Effector memory CD4-positive, alpha-beta T cell (primary cell): Measurements from ENCODE around the gene HOXB6.

Experiments
- DNase-seq, 3 donors: peaks; one replicate each; pipeline ENCODE4 v3.0.0-alpha.2; 2020
- H3K27ac ChIP-seq: 2 replicates; pipeline ENCODE4 v1.7.0; 2013; ENCODE audit warnings: mild to moderate bottlenecking, low read length, moderate library complexity; ENCODE audit not compliant: insufficient read depth, poor library complexity, severe bottlenecking
- H3K27me3 ChIP-seq: replicated peaks from 2 replicates; pipeline ENCODE4 v1.7.0; 2013; ENCODE audit warnings: mild to moderate bottlenecking, low read length; ENCODE audit not compliant: insufficient read depth, control insufficient read depth, poor library complexity, severe bottlenecking
- H3K36me3 ChIP-seq: 2 replicates; pipeline ENCODE4 v1.7.0; 2013; ENCODE audit warnings: mild to moderate bottlenecking, low read length, moderate library complexity; ENCODE audit not compliant: control insufficient read depth, insufficient read depth
- H3K4me1 ChIP-seq: 2 replicates; pipeline ENCODE4 v1.7.0; 2013; ENCODE audit warnings: low read length, mild to moderate bottlenecking; ENCODE audit not compliant: control insufficient read depth, insufficient read depth, poor library complexity, severe bottlenecking
- H3K4me3 ChIP-seq: 2 replicates; pipeline ENCODE4 v1.7.0; 2013; ENCODE audit warnings: low read length, low read depth, mild to moderate bottlenecking; ENCODE audit not compliant: insufficient read depth, poor library complexity, severe bottlenecking
- H3K9me3 ChIP-seq: 2 replicates; pipeline ENCODE4 v1.7.0; 2013; ENCODE audit warnings: mild to moderate bottlenecking, low read length, moderate library complexity; ENCODE audit not compliant: control insufficient read depth
- total RNA-seq, 3 donors: gene quantifications; one replicate each; lab custom pipeline; 2026; lab: John Stamatoyannopoulos, UW

The HOXB6 gene
- total RNA-seq, result 0 to 0.19 (median 0) reads per million in 3 donors

GRCh38 chr17:48604770-48605329, at the start of gene HOXB6:
Gene HOXB6 (minus strand): TSS chr17:48604986. CDS start chr17:48598150, 6,836 bp downstream.
- DNase-seq, result no peak
- H3K9me3 ChIP-seq, result no peaks in the 10 kb centered on the region
- H3K27me3 ChIP-seq, result peaks cover 62% of the 10 kb centered on the region
- H3K36me3 ChIP-seq, result no peaks in the 10 kb centered on the region
- H3K4me1 ChIP-seq, result peaks cover 10% of the 10 kb centered on the region
- no peak within 1 kb of the TSS for H3K27ac ChIP-seq
- H3K4me3 ChIP-seq, result no peak within 1 kb of the TSS

DNA sequence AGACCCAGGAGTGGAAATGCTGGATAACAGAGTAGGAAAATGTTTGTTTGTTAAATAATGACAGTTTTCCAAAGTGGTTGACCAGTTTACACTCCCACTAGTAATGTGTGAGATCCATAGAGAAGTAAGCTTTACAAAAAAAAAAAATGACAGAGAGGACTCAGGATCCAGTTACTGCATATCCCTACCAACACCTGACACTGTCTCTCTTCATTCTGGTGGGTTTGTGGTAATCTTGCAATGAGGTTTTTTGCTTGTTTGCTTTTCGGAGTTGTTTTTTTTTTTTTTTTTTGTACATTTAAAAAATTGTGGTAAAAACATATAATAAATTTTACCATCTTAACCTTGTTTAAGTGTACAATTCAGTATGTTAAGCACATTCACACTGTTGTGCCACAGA, 45.0 kb upstream of the HOXB6 start:
- no peak overlapping the region for H3K27ac ChIP-seq
- no peaks in the 10 kb centered on the region for H3K9me3 ChIP-seq
- H3K4me3 ChIP-seq, result no peak overlapping the region
- H3K36me3 ChIP-seq, result no peaks in the 10 kb centered on the region
- no peak for DNase-seq
- H3K27me3 ChIP-seq, result peaks cover 27% of the 10 kb centered on the region
- H3K4me1 ChIP-seq, result peaks cover 6% of the 10 kb centered on the region

DNA sequence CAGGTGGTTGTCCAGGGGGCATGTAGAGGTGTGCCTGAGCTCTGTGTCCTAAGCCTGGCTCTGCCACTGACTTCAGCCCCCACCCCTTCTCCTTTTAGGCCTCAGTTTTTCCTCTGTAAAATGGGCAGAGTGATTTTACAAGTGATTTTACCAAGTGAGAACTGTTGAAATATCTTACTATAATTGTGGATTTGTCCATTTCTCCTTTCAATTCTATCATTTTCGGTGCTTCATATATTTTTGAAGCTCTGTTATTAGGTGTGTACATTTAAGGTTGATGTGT, 43.1 kb upstream of the HOXB6 start:
- peaks cover 6% of the 10 kb centered on the region for H3K4me1 ChIP-seq
- no peak for DNase-seq
- no peaks in the 10 kb centered on the region for H3K36me3 ChIP-seq
- H3K27ac ChIP-seq, result no peak overlapping the region
- H3K4me3 ChIP-seq, result no peak overlapping the region
- no peaks in the 10 kb centered on the region for H3K9me3 ChIP-seq
- H3K27me3 ChIP-seq, result peaks cover 37% of the 10 kb centered on the region

DNA sequence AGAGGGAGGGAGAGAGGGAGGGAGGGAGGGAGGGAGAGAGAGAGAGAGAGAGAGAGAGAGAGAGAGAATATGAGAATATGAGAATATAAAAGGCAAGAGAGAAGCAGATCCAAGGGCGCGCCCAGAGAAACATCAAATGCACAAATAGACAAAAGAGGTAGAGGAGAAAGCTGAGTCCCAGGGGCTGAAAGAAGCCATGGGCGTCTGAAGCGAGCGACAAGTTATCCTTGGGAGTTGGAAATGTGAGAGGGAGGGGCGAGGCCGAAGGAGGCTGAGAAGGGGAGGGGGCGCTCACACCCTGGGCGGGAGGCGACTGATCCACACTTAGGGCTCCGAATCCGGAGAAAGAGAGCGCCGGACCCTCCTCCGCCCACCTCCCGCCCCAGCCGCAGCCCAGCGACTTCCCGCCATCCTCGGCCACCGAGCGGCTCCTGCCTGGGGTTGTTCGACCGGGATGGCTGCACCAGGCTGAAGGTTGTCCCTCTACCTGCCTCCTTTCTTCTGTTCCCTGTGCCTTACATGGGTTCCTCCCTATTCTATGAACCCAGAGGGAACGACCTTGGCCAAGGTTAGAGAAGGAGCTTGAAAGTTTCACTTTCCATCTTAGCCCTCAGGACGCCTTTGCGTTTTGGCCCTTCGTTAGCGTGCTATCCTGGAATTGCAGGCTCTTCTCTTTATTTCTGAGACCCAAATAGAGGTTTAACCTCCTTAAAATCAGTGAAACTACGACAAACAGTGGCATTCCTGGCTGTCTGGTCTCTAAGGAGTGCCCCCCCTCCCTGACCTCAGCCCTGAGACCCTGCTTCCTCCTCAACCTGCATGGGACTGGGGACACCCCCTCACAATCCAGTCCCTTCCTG, 42.5 kb upstream of the HOXB6 start:
- H3K27ac ChIP-seq, result no peak overlapping the region

DNA sequence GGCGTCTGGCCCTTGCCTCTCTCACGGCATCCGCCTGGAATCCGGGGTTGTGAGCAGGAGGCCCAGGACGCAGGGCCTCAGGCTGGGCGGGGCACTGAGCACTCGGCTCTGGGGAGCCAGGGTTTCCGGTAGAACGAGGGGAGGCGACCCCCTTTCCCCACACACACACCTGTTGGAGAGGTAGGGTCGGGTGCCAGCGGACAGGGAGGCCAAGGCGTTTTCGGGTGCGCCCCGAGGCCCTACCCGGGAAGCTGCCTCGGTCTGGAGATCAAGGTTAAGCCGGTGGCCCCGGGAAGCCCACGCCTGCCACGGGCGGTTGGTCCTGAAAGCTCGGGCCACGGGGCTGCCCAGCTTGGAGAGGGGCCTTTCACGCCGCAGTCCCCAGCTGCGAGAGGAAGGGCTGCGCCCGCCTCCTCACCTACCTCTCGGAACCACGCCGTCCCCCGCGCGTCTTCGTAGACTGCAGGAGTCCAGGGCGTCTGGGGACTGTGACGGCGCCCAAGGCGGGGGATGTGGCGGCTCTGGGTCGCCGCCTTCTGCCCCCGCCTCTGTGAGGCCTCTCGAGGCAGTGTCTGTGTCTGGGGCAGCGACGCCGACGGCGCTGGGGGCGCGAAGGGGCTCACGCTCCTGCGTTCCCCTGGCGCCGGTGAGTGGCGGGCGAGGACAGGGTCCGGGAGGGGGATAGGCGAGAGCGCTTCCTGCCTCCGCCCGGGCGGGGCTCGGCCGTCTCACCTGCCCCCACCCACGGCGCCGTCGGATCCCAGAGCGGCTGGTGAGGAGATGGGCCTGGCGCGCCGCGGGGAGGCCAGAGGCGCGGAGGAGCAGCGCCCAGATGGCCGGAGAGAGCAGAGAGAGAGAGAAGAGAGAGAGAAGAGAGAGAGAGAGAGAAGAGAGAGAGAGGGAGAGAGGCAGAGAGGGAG, 41.7 kb upstream of the HOXB6 start:
- no peak overlapping the region for H3K27ac ChIP-seq
- H3K27me3 ChIP-seq, result peaks cover 48% of the 10 kb centered on the region
- no peak for DNase-seq
- H3K4me1 ChIP-seq, result peaks cover 16% of the 10 kb centered on the region
- no peaks in the 10 kb centered on the region for H3K9me3 ChIP-seq
- H3K4me3 ChIP-seq, result peak overlapping the region; percentile 57
- no peaks in the 10 kb centered on the region for H3K36me3 ChIP-seq

More for the DNA sequence above, 42.5 kb upstream of the HOXB6 start:
- Histone ChIP-seq H3K4me1 (peaks cover 10% of the 10 kb centered on the region), H3K4me3 (peak overlapping the region; percentile 57), H3K36me3 (no peaks in the 10 kb centered on the region), H3K27me3 (peaks cover 40% of the 10 kb centered on the region), H3K9me3 (no peaks in the 10 kb centered on the region)
- DNase-seq, result no peak

DNA sequence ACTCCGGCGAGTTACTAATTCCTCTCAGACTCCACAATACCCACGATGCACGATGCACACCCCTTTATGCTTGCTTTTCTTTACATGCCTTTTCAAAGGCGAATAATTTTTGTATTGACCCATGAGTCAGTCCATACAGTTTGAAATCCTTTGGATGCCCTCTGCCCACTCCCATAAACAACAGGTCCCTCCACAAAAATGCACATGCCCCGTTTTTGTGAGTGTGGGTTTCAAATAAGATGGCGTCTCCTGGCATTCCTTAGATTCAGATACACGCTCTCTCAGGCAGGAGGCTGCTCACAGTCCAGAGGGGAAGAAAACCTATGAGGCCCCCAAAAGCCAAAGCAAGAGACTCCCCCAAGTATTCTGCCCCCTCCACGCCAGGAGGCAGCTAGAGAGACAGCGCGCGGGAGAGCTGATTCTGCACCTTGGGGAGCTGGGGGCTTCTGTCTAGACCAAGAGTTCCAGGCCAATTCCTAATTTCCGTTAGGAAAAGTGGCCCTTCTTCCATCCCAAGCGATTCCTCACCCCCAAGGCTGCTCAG, 40.9 kb upstream of the HOXB6 start:
- no peak overlapping the region for H3K27ac ChIP-seq
- peak overlapping the region; percentile 57 for H3K4me3 ChIP-seq
- DNase-seq, result no peak
- peaks cover 16% of the 10 kb centered on the region for H3K4me1 ChIP-seq
- H3K27me3 ChIP-seq, result peaks cover 55% of the 10 kb centered on the region
- no peaks in the 10 kb centered on the region for H3K36me3 ChIP-seq
- H3K9me3 ChIP-seq, result no peaks in the 10 kb centered on the region

- no peak for DNase-seq
- Histone ChIP-seq H3K4me1 (peaks cover 16% of the 10 kb centered on the region), H3K9me3 (no peaks in the 10 kb centered on the region), H3K27ac (no peak overlapping the region), H3K36me3 (no peaks in the 10 kb centered on the region), H3K27me3 (peaks cover 53% of the 10 kb centered on the region), H3K4me3 (no peak overlapping the region)
These were observed 40.2 kb upstream of the HOXB6 start for GRCh38 chr17:48644910-48645557.

DNA sequence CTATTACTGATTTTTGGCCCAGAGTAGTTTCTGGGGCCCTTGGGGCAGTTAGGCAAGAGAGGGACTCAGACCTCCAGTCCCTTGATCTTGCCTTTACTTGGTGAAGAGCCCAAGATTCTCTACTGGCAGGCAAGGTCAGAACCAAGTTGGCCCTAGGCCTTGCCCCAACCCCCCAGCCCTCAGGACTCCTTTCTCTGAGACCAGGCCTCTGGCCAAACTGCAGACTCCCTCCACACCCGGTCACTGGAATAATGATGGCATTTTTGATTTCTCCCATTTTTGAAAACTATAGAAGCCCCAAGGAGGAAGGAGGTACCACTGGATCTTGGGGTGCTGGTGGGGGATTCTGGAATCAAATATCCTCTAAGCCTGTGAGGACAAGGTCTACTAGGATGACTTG, 39.4 kb upstream of the HOXB6 start:
- no peaks in the 10 kb centered on the region for H3K36me3 ChIP-seq
- peaks cover 55% of the 10 kb centered on the region for H3K27me3 ChIP-seq
- no peak overlapping the region for H3K27ac ChIP-seq
- H3K4me3 ChIP-seq, result no peak overlapping the region
- DNase-seq, result no peak
- no peaks in the 10 kb centered on the region for H3K9me3 ChIP-seq
- peaks cover 16% of the 10 kb centered on the region for H3K4me1 ChIP-seq

DNA sequence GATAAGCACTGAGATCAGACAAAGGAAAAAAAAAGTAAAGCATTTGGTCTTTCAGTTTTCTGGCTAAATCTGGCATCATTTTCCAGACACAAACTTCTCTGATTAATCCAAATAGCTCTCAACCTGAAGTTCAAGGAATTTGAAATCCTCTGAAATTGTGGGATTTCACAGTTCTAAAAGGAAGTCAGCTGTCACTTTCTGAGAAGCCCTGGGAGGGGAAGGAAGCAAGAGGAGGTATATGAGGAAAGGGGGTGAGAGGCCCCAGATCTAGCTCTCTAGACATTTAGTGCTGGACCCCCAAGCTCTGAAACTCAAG, 38.9 kb upstream of the HOXB6 start:
- Histone ChIP-seq H3K9me3 (no peaks in the 10 kb centered on the region), H3K27ac (no peak overlapping the region), H3K4me1 (peaks cover 16% of the 10 kb centered on the region), H3K36me3 (no peaks in the 10 kb centered on the region), H3K4me3 (no peak overlapping the region), H3K27me3 (peaks cover 59% of the 10 kb centered on the region)
- DNase-seq, result no peak
